Bronchial epithelial cell (primary cell): ENCODE data around the gene MICAL3. TPM values are rescaled to one million over a fixed set of nuclear protein-coding genes. Genes with fewer than 3 reads are reported as not detected.

Source experiments
- DNase-seq: peaks from one replicate; pipeline ENCODE4 v3.0.0-alpha.2; 2010; ENCODE audit warnings: low read depth
- FAIRE-seq: peaks from 2 replicates; lab custom pipeline; 2011; peaks lifted over from hg19 to GRCh38; lab: Jason Lieb, UNC
- H3K27me3 ChIP-seq: 2 replicates; pipeline ENCODE4 v1.5.1; 2011; ENCODE audit warnings: low read length; ENCODE audit not compliant: control insufficient read depth, insufficient read depth
- H3K36me3 ChIP-seq: 2 replicates; pipeline ENCODE4 v1.5.1; 2011; ENCODE audit warnings: low read length; ENCODE audit not compliant: control insufficient read depth, insufficient read depth
- H3K4me3 ChIP-seq: 2 replicates; pipeline ENCODE4 v1.5.1; 2011; ENCODE audit warnings: mild to moderate bottlenecking, low read depth, low read length, control low read depth
- CTCF ChIP-seq: IDR thresholded peaks from 2 replicates; pipeline ENCODE4 v1.5.1; 2011; ENCODE audit warnings: mild to moderate bottlenecking, moderate library complexity, low read length, control low read depth, inconsistent platforms; ENCODE audit not compliant: insufficient read depth, severe bottlenecking
- total RNA-seq: library from RNA; depleted of rRNA; stranded (reverse); fragments of >200 nt; gene quantifications from 2 replicates; pipeline ENCODE4 v1.2.1, GENCODE V29; 2014

Gene MICAL3
- total RNA-seq, 1 donor from 2014 or later = 13.4 TPM

DNA sequence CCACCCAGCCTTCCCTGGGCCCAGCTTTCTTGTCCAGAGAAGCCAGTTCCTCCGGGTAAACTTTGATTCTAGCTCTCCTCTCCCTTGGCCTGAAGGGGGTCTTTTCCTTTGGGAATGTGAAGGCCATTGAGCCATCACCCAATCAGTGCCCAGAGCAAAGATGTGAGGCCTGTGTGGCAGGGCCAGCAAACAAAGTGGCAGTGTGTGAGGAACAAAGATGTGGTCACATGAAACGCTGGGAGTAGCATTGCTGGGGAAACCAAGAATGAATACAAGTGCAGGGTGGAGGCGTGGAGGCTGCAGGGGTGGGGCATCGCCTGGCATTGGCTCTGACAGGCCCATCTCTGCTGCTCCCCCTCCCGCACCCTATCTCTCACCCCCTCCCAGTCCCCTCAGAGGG is 158.2 kb downstream of the MICAL3 start:
- H3K4me3 ChIP-seq = no peak overlapping the region
- no peaks in the 10 kb centered on the region for H3K27me3 ChIP-seq
- DNase-seq (no peak), FAIRE-seq (no peak)
- peaks cover 39% of the 10 kb centered on the region for H3K36me3 ChIP-seq
- no peak for TF ChIP-seq CTCF

- FAIRE-seq (no peak), DNase-seq (no peak)
- Histone ChIP-seq H3K27me3 (no peaks in the 10 kb centered on the region), H3K36me3 (peaks cover 35% of the 10 kb centered on the region), H3K4me3 (no peak overlapping the region)
- TF ChIP-seq CTCF = no peak
These were observed 158.9 kb downstream of the MICAL3 start for GRCh38 chr22:17865183-17866055.

GRCh38 chr22:17864398-17865182 is 159.8 kb downstream of the MICAL3 start:
- H3K27me3 ChIP-seq = no peaks in the 10 kb centered on the region
- H3K36me3 ChIP-seq = peaks cover 31% of the 10 kb centered on the region
- H3K4me3 ChIP-seq = no peak overlapping the region
- DNase-seq = no peak
- no peak for FAIRE-seq
- TF ChIP-seq CTCF = no peak

- Histone ChIP-seq H3K36me3 (peaks cover 24% of the 10 kb centered on the region), H3K4me3 (no peak overlapping the region), H3K27me3 (no peaks in the 10 kb centered on the region)
- DNase-seq = no peak
- no peak for FAIRE-seq
- TF ChIP-seq CTCF = no peak
These were observed 161.6 kb downstream of the MICAL3 start for GRCh38 chr22:17862646-17863181.

- DNase-seq (no peak), FAIRE-seq (no peak)
- H3K36me3 ChIP-seq = peaks cover 24% of the 10 kb centered on the region
- no peak overlapping the region for H3K4me3 ChIP-seq
- TF ChIP-seq CTCF = no peak
- H3K27me3 ChIP-seq = no peaks in the 10 kb centered on the region
These were observed 162.5 kb downstream of the MICAL3 start for GRCh38 chr22:17861909-17862308.
